Mucosa of rectum (tissue), 2 donors: ENCODE measurements around the gene VAC14.
A peak's percentile ranks its signal among the peaks of the same experiment; 100 is the strongest.

Experiments used
- H3K27ac ChIP-seq, 2 donors: one replicate each; pipeline ENCODE4 v1.7.0; 2013; ENCODE audit warnings: inconsistent platforms in 2 of 2, low read depth in 2 of 2, low read length in 2 of 2
- H3K27me3 ChIP-seq, 2 donors: one replicate each; pipeline ENCODE4 v1.7.0; 2013; ENCODE audit warnings: low read length in 2 of 2; ENCODE audit not compliant: control insufficient read depth in 2 of 2, insufficient read depth in 2 of 2
- H3K36me3 ChIP-seq, 2 donors: one replicate each; pipeline ENCODE4 v1.7.0; 2013; ENCODE audit warnings: low read length in 2 of 2; ENCODE audit not compliant: control insufficient read depth in 2 of 2, insufficient read depth in 2 of 2
- H3K4me1 ChIP-seq, 2 donors: one replicate each; pipeline ENCODE4 v1.7.0; 2013; ENCODE audit warnings: low read length in 2 of 2, mild to moderate bottlenecking in 1 of 2; ENCODE audit not compliant: control insufficient read depth in 2 of 2, insufficient read depth in 2 of 2
- H3K4me3 ChIP-seq, 2 donors: one replicate each; pipeline ENCODE4 v1.7.0; 2013; ENCODE audit warnings: low read length in 2 of 2
- H3K9ac ChIP-seq, 2 donors: one replicate each; pipeline ENCODE4 v1.7.0; 2013; ENCODE audit warnings: low read length in 2 of 2, low read depth in 1 of 2, mild to moderate bottlenecking in 1 of 2
- H3K9me3 ChIP-seq, 2 donors: one replicate each; pipeline ENCODE4 v1.7.0; 2013; ENCODE audit warnings: low read length in 2 of 2; ENCODE audit not compliant: control insufficient read depth in 2 of 2
- donor health status: healthy.
- donor health status: Normal muscosa, but diverticular disease.

VAC14 gene

GRCh38 chr16:70738083-70738977, 62.6 kb downstream of the VAC14 start:
- peak overlapping the region; percentile 16 to 38 for H3K9ac ChIP-seq
- H3K4me3 ChIP-seq, result peak overlapping the region in 1 of 2 donors; percentile 15
- peaks cover 4 to 11% of the 10 kb centered on the region in 2 donors for H3K36me3 ChIP-seq
- H3K9me3 ChIP-seq, result no peaks in the 10 kb centered on the region
- H3K27ac ChIP-seq, result peak overlapping the region; percentile 69 to 88
- H3K4me1 ChIP-seq, result peaks cover 13 to 16% of the 10 kb centered on the region in 2 donors
- no peaks in the 10 kb centered on the region for H3K27me3 ChIP-seq

DNA sequence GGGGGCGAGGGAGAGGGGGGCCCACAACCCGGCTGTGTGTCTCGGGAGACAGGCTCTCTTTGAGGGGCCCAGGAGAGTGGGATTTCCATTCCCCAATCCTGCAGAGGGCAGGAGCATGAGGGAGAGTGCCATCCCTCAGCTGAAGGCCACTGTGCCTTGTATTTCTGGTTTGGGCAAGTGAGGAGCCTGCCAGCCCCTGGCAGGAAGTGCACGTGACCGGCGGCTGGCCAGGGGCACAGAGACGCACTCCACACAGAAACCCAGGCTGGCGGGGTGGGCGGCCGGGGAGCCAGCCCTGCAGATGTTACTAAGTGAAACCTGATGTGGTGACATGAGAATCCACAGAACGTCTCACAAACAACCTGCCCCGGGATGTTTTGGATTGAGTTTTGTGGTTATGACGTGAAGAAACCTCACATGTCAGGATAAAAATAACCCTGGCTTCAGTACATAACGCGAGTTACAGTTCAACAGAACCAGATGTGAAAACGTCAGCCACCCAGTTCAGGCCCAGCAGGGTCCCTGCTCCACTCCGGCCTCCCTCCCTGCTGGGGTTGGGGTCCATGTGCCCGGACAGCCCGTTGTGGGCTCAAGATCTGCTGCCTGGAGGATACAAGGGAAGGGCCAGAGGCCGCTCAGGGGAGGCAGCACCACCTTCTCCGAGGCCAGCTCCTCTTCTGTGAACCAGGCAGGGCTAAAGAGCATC, 63.4 kb downstream of the VAC14 start:
- Histone ChIP-seq H3K4me1 (peaks cover 13 to 16% of the 10 kb centered on the region in 2 donors), H3K9ac (peak overlapping the region; percentile 16 to 38), H3K9me3 (no peaks in the 10 kb centered on the region), H3K27ac (peak overlapping the region; percentile 69 to 88), H3K4me3 (peak overlapping the region in 1 of 2 donors; percentile 15), H3K27me3 (no peaks in the 10 kb centered on the region), H3K36me3 (peaks cover 4 to 11% of the 10 kb centered on the region in 2 donors)

- Histone ChIP-seq H3K36me3 (peaks cover 4 to 11% of the 10 kb centered on the region in 2 donors), H3K9ac (no peak overlapping the region), H3K27me3 (no peaks in the 10 kb centered on the region), H3K27ac (peak overlapping the region; percentile 69 to 88), H3K9me3 (no peaks in the 10 kb centered on the region), H3K4me1 (peaks cover 13 to 16% of the 10 kb centered on the region in 2 donors), H3K4me3 (no peak overlapping the region)
These were observed 64.2 kb downstream of the VAC14 start for GRCh38 chr16:70736465-70737376.

DNA sequence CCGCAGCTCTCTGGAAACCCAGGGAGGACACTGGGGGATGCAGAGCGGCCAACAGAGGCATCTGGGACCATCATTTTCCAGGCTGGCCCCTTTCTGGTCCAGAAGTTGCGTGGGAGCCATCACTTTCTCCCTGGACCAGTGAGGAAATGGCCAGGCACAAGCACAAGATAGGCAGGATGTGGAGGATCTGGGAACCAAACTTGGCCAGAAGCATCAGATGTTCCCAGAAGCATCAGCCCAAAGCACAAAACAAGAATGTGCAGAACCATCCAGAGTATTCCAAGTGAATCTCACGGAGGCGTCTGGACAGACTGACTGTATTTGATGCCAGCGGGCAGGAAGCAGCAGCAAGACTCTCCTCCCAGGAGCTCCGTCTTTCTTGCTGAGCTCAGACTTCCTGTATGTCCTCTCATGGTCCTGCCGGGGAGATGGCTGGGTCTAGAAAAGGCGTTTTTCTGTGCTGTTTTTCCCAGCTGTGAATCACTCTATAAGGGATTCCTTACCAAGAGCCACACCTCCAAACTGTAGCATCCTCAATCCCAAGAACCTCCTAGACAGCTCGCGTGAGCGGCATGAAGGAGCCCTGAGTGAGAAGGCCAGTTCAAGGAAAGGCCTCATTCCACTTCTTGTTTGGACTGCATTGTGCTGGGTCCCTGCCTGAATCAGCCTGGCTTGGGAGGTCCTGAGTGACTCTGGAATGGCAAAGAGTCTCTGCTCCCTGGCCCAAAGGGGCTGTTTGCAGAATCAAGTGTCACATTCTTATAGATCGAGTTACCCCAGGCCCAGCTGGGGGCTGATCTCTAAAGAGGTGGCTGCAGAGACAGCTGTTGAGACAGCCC, 65.6 kb downstream of the VAC14 start:
- H3K27ac ChIP-seq, result peak overlapping the region; percentile 28 to 69
- peaks cover 13 to 16% of the 10 kb centered on the region in 2 donors for H3K4me1 ChIP-seq
- no peak overlapping the region for H3K4me3 ChIP-seq
- H3K9me3 ChIP-seq, result no peaks in the 10 kb centered on the region
- no peak overlapping the region for H3K9ac ChIP-seq
- peaks cover 0 to 13% of the 10 kb centered on the region in 2 donors for H3K36me3 ChIP-seq
- no peaks in the 10 kb centered on the region for H3K27me3 ChIP-seq

GRCh38 chr16:70734522-70735095, 66.3 kb downstream of the VAC14 start:
- Histone ChIP-seq H3K9me3 (no peaks in the 10 kb centered on the region), H3K4me3 (no peak overlapping the region), H3K9ac (no peak overlapping the region), H3K27ac (no peak overlapping the region), H3K27me3 (no peaks in the 10 kb centered on the region), H3K4me1 (peaks cover 13 to 16% of the 10 kb centered on the region in 2 donors), H3K36me3 (peaks cover 0 to 15% of the 10 kb centered on the region in 2 donors)

DNA sequence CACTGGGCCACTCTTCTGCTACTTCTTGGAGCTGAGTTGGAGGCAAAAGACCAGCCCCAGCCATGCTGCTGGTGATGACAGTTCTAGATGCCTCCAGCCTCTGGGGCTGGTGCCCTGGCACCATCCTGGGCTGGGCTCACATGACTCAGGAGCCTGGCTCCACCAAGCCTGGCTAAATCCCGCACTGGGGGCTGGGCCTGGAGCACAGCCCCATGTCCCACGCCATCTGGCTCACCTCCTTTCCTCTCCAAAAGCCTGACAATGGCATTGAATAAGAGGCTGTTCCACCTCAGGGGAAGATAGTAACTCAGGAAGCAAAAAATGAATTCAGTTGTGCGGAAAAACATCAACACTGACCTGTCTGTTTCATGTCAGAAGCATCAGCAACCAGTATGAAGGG, 70.0 kb downstream of the VAC14 start:
- Histone ChIP-seq H3K36me3 (peaks cover 4 to 13% of the 10 kb centered on the region in 2 donors), H3K4me3 (no peak overlapping the region), H3K4me1 (peaks cover 0 to 6% of the 10 kb centered on the region in 2 donors), H3K9ac (no peak overlapping the region), H3K9me3 (no peaks in the 10 kb centered on the region), H3K27me3 (no peaks in the 10 kb centered on the region), H3K27ac (no peak overlapping the region)

DNA sequence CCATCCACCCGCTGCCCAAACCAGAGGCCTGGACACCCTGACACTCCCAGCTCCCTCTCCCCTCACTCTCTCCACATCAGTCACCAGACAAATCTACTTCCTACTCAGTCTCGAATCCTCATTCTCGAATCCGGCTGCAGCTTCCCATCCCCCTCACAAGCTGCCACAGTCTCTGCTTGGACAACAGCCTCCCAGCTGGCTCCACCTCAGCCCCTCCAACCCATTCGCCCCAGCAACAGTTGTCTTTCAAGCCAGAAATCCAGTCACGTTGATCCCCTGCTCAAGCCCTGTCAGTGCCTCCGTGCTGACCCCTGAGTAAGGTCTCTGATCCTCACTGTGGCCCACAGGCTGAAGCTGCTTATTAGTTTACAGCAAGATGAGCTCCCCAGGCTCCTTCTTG, 70.9 kb downstream of the VAC14 start:
- Histone ChIP-seq H3K9me3 (no peaks in the 10 kb centered on the region), H3K36me3 (peaks cover 4 to 13% of the 10 kb centered on the region in 2 donors), H3K4me3 (no peak overlapping the region), H3K27me3 (no peaks in the 10 kb centered on the region), H3K4me1 (peaks cover 0 to 6% of the 10 kb centered on the region in 2 donors), H3K27ac (no peak overlapping the region), H3K9ac (no peak overlapping the region)

- H3K4me1 ChIP-seq, result peaks cover 2 to 6% of the 10 kb centered on the region in 2 donors
- no peaks in the 10 kb centered on the region for H3K27me3 ChIP-seq
- H3K27ac ChIP-seq, result no peak overlapping the region
- peaks cover 6 to 13% of the 10 kb centered on the region in 2 donors for H3K36me3 ChIP-seq
- no peak overlapping the region for H3K4me3 ChIP-seq
- H3K9me3 ChIP-seq, result no peaks in the 10 kb centered on the region
- H3K9ac ChIP-seq, result no peak overlapping the region
These were observed 71.7 kb downstream of the VAC14 start for GRCh38 chr16:70729292-70729691.

GRCh38 chr16:70728150-70728549, 72.8 kb downstream of the VAC14 start:
- H3K27ac ChIP-seq, result no peak overlapping the region
- H3K4me3 ChIP-seq, result no peak overlapping the region
- peaks cover 2 to 6% of the 10 kb centered on the region in 2 donors for H3K4me1 ChIP-seq
- H3K36me3 ChIP-seq, result peaks cover 6 to 15% of the 10 kb centered on the region in 2 donors
- H3K9ac ChIP-seq, result no peak overlapping the region
- H3K9me3 ChIP-seq, result no peaks in the 10 kb centered on the region
- no peaks in the 10 kb centered on the region for H3K27me3 ChIP-seq
